Liver (tissue), 9 donors: Measurements from ENCODE around the gene PHLPP1. TPM values are rescaled to one million over a fixed set of nuclear protein-coding genes. Genes with fewer than 3 reads are reported as not detected.

Experiments used
- DNase-seq: peaks from one replicate; pipeline ENCODE4 v3.0.0-alpha.2; 2017; ENCODE audit warnings: low spot score
- H3K27ac ChIP-seq, 2 donors: one replicate each; pipeline ENCODE4 v1.7.0; 2013; ENCODE audit warnings: inconsistent platforms in 2 of 2, low read length in 2 of 2, control low read depth in 1 of 2, low read depth in 1 of 2, mild to moderate bottlenecking in 1 of 2
- H3K27me3 ChIP-seq, 4 donors: one replicate each; pipeline versions ENCODE4 v1.6.1 to v1.7.0; 2013; ENCODE audit warnings: low read length in 3 of 4, inconsistent platforms in 1 of 4, mild to moderate bottlenecking in 1 of 4, moderate library complexity in 1 of 4; ENCODE audit not compliant: control insufficient read depth in 4 of 4, insufficient read depth in 4 of 4
- H3K36me3 ChIP-seq, 4 donors: one replicate each; pipeline versions ENCODE4 v1.6.1 to v1.7.0; 2013; ENCODE audit warnings: low read length in 3 of 4, mild to moderate bottlenecking in 3 of 4, low read depth in 1 of 4, moderate library complexity in 1 of 4; ENCODE audit not compliant: control insufficient read depth in 4 of 4, insufficient read depth in 3 of 4
- H3K4me1 ChIP-seq, 4 donors: one replicate each; pipeline versions ENCODE4 v1.6.1 to v1.7.0; 2013; ENCODE audit warnings: low read length in 3 of 4, mild to moderate bottlenecking in 3 of 4, moderate library complexity in 1 of 4; ENCODE audit not compliant: control insufficient read depth in 4 of 4, insufficient read depth in 4 of 4
- H3K4me3 ChIP-seq, 3 donors: one replicate each; pipeline versions ENCODE4 v1.6.1 to v1.7.0; 2013; ENCODE audit warnings: low read length in 3 of 3, control low read depth in 1 of 3, low read depth in 1 of 3, mild to moderate bottlenecking in 1 of 3
- H3K9ac ChIP-seq, 2 donors: one replicate each; pipeline ENCODE4 v1.7.0; 2013; ENCODE audit warnings: low read length in 2 of 2, mild to moderate bottlenecking in 2 of 2, moderate library complexity in 2 of 2, control low read depth in 1 of 2, low read depth in 1 of 2
- H3K9me3 ChIP-seq, 4 donors: one replicate each; pipeline versions ENCODE4 v1.6.1 to v1.7.0; 2013; ENCODE audit warnings: low read length in 3 of 4; ENCODE audit not compliant: control insufficient read depth in 4 of 4
- FOXA1 ChIP-seq: IDR thresholded peaks from 2 replicates; pipeline ENCODE4 v1.6.1; 2016; ENCODE audit warnings: antibody characterized with exemption
- FOXA2 ChIP-seq: IDR thresholded peaks from 2 replicates; pipeline ENCODE4 v1.6.1; 2016; ENCODE audit warnings: antibody characterized with exemption
- GABPA ChIP-seq, 2 donors: IDR thresholded peaks in 1 of 2; conservative IDR thresholded peaks in 1 of 2; 2 replicates each; pipeline ENCODE4 v1.6.1; 2016; ENCODE audit warnings: antibody characterized with exemption in 2 of 2, mild to moderate bottlenecking in 1 of 2, moderate library complexity in 1 of 2
- HNF4A ChIP-seq, 2 donors: conservative IDR thresholded peaks; 2 replicates each; pipeline ENCODE4 v1.6.1; 2016; ENCODE audit warnings: antibody characterized with exemption in 2 of 2, mild to moderate bottlenecking in 2 of 2
- HNF4G ChIP-seq: IDR thresholded peaks from 2 replicates; pipeline ENCODE4 v1.6.1; 2016; ENCODE audit warnings: antibody characterized with exemption
- JUND ChIP-seq, 2 donors: IDR thresholded peaks; 2 replicates each; pipeline ENCODE4 v1.6.1; 2016; ENCODE audit warnings: antibody characterized with exemption in 2 of 2
- REST ChIP-seq: IDR thresholded peaks from 2 replicates; pipeline ENCODE4 v1.6.1; 2016; ENCODE audit warnings: antibody characterized with exemption, mild to moderate bottlenecking
- RXRA ChIP-seq, 2 donors: IDR thresholded peaks; 2 replicates each; pipeline ENCODE4 v1.6.1; 2017 to 2018; ENCODE audit warnings: antibody characterized with exemption in 2 of 2, mild to moderate bottlenecking in 1 of 2
- ZBTB33 ChIP-seq: IDR thresholded peaks from 2 replicates; pipeline ENCODE4 v1.6.1; 2016; ENCODE audit warnings: antibody characterized with exemption
- WGBS: extraction: QIAGEN DNeasy Blood & Tissue Kit; methylation state at CpG from one replicate; pipeline ENCODE4 v1.1.7; 2013; 5-methylcytosine and 5-hydroxymethylcytosine counted together
- polyA plus RNA-seq, 2 donors: library from polyadenylated mRNA; stranded (reverse) in 1 of 2; unstranded in 1 of 2; fragments of 200-250 nt in 1 of 2; fragments of >200 nt in 1 of 2; fragmentation: Nextera tagmentation in 1 of 2; extraction: Ambion mirVana in 1 of 2; gene quantifications; one replicate each; pipeline versions ENCODE4 v1.2.1 to v1.2.3, GENCODE V29; 2013 to 2015
- total RNA-seq, 2 donors: library from RNA; depleted of rRNA; stranded (reverse); fragments of >200 nt; gene quantifications; one replicate each; pipeline ENCODE4 v1.2.3, GENCODE V29; 2014
- TF ChIP-seq, protein P1 (sequence below): IDR thresholded peaks from 2 replicates; pipeline ENCODE4 v1.6.1; 2016; ENCODE audit warnings: antibody characterized with exemption
- TF ChIP-seq, protein P2 (sequence below): IDR thresholded peaks from 2 replicates; pipeline ENCODE4 v1.6.1; 2016; ENCODE audit warnings: antibody characterized with exemption
- TF ChIP-seq, protein P3 (sequence below): fragments of 150-350 bp; IDR thresholded peaks from 2 replicates; pipeline ENCODE4 v1.5.1; 2017; ENCODE audit warnings: improper control_type of control experiment, low read depth, low read length; ENCODE audit not compliant: missing input control
- donor health status: healthy.
- donor health status: healthy.
- donor health status: healthy.
- donor health status: healthy.
- donor health status: healthy.

Gene PHLPP1
- total and polyA plus RNA-seq, 4 donors: 4.2 to 14.5 (median 8.6) TPM

- no peak overlapping the region for H3K27ac ChIP-seq
- H3K27me3 ChIP-seq: no peaks in the 10 kb centered on the region
- no peaks in the 10 kb centered on the region for H3K9me3 ChIP-seq
- no peak for DNase-seq
- TF ChIP-seq FOXA1: no peak
- TF ChIP-seq JUND (IDR thresholded peaks at IDR 0.05): no peak
- no peak for TF ChIP-seq ZBTB33
- TF ChIP-seq RXRA (IDR thresholded peaks at IDR 0.05): no peak
- TF ChIP-seq, protein P1, sequence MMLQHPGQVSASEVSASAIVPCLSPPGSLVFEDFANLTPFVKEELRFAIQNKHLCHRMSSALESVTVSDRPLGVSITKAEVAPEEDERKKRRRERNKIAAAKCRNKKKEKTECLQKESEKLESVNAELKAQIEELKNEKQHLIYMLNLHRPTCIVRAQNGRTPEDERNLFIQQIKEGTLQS: no peak
- H3K36me3 ChIP-seq: no peaks in the 10 kb centered on the region
- H3K4me1 ChIP-seq: peaks cover 0 to 18% (median 3%) of the 10 kb centered on the region in 4 donors
- 97% methylated on average over 3 of the region's 3 CpGs for WGBS
- no peak overlapping the region for H3K9ac ChIP-seq
- H3K4me3 ChIP-seq: no peak overlapping the region
Measured at GRCh38 chr18:62786689-62787088, 71.3 kb downstream of the PHLPP1 start.

DNA sequence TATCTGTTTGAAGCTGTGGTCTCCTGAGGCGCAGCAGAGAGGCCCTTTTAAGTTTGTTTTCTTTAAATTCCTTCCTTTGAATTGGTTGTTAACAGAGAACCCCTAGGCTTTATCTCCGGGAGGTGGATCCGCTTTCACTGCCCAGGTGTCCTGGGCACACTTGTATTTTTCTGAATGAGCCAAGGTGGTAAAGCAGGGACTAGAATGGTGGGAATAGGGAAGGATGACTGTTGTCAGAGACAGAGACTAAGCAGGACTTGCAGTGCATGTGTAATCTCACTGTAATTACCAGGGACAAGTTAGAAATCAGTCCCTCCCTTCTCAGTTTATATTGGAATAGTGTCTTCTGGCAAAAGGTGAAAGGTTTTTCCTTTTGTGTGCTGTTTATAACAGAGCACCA is 72.8 kb downstream of the PHLPP1 start:
- no peak overlapping the region for H3K9ac ChIP-seq
- no peak for DNase-seq
- WGBS: 88% methylated on average over 3 of the region's 3 CpGs
- H3K36me3 ChIP-seq: no peaks in the 10 kb centered on the region
- H3K9me3 ChIP-seq: no peaks in the 10 kb centered on the region
- no peaks in the 10 kb centered on the region for H3K27me3 ChIP-seq
- TF ChIP-seq FOXA2: no peak
- TF ChIP-seq REST: no peak
- TF ChIP-seq FOXA1: no peak
- no peak for TF ChIP-seq HNF4A (conservative IDR thresholded peaks at IDR 0.05)
- TF ChIP-seq, protein P2, sequence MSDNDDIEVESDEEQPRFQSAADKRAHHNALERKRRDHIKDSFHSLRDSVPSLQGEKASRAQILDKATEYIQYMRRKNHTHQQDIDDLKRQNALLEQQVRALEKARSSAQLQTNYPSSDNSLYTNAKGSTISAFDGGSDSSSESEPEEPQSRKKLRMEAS: no peak
- TF ChIP-seq HNF4G: no peak
- no peak for TF ChIP-seq GABPA (IDR thresholded peaks at IDR 0.05 in 1 of 2, conservative IDR thresholded peaks at IDR 0.05 in 1 of 2)
- TF ChIP-seq, protein P3, sequence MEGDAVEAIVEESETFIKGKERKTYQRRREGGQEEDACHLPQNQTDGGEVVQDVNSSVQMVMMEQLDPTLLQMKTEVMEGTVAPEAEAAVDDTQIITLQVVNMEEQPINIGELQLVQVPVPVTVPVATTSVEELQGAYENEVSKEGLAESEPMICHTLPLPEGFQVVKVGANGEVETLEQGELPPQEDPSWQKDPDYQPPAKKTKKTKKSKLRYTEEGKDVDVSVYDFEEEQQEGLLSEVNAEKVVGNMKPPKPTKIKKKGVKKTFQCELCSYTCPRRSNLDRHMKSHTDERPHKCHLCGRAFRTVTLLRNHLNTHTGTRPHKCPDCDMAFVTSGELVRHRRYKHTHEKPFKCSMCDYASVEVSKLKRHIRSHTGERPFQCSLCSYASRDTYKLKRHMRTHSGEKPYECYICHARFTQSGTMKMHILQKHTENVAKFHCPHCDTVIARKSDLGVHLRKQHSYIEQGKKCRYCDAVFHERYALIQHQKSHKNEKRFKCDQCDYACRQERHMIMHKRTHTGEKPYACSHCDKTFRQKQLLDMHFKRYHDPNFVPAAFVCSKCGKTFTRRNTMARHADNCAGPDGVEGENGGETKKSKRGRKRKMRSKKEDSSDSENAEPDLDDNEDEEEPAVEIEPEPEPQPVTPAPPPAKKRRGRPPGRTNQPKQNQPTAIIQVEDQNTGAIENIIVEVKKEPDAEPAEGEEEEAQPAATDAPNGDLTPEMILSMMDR: no peak
- TF ChIP-seq RXRA (IDR thresholded peaks at IDR 0.05): no peak
- H3K4me1 ChIP-seq: peaks cover 0 to 10% (median 3%) of the 10 kb centered on the region in 4 donors
- no peak overlapping the region for H3K4me3 ChIP-seq
- H3K27ac ChIP-seq: no peak overlapping the region
